A549 (cell line): ENCODE measurements around the gene C10orf90. TPM values are rescaled to one million over a fixed set of nuclear protein-coding genes. Genes with fewer than 3 reads are reported as not detected.

Experiments
- ATAC-seq, 2 experiments: fragments of 200-7000 bp in 1 of 2; fragments of >200 bp in 1 of 2; cut with Nextera tagmentation in 1 of 2; cut with Tn5 transposase in 1 of 2; 3 replicates each; pipeline versions ENCODE4 v1.8.0 to v1.9.1; 2018 to 2020; ENCODE audit warnings: mild to moderate bottlenecking in 1 of 2, moderate library complexity in 1 of 2
- CTCF ChIA-PET: fragments of 300-600 bp; sonication (Branson Sonifier 250); formaldehyde crosslinking; extraction: SDS; loops from one replicate; lab custom pipeline; 2021; ENCODE audit warnings: antibody characterized with exemption, inconsistent platforms; lab: Yijun Ruan, JAX
- POLR2A ChIA-PET: fragments of 350-600 bp; formaldehyde crosslinking; extraction: SDS; loops from one replicate; lab custom pipeline; 2021; ENCODE audit warnings: antibody characterized with exemption, inconsistent platforms; lab: Yijun Ruan, JAX
- DNase-seq, 2 experiments: peaks; one replicate each; pipeline versions ENCODE4 v3.0.0 to v3.0.0-alpha.2; 2011 to 2016; ENCODE audit warnings: low read depth in 1 of 2, low spot score in 1 of 2
- FAIRE-seq: peaks from 2 replicates; lab custom pipeline; 2011; peaks lifted over from hg19 to GRCh38; lab: Jason Lieb, UNC
- H3K27ac ChIP-seq, 2 experiments: fragments of >200 bp; sonication (Bioruptor Twin); formaldehyde crosslinking; 3 replicates each; pipeline ENCODE4 v1.5.1; 2016 to 2017
- H3K4me1 ChIP-seq: fragments of >200 bp; sonication (Bioruptor Twin); formaldehyde crosslinking; 3 replicates; pipeline ENCODE4 v1.6.1; 2016
- H3K4me2 ChIP-seq: fragments of >200 bp; sonication (Bioruptor Twin); formaldehyde crosslinking; 3 replicates; pipeline ENCODE4 v1.6.1; 2016
- H3K4me3 ChIP-seq: fragments of >200 bp; sonication (Bioruptor Twin); formaldehyde crosslinking; 3 replicates; pipeline ENCODE4 v1.5.1; 2016
- H3K9me3 ChIP-seq: fragments of >200 bp; sonication (Bioruptor Twin); formaldehyde crosslinking; 3 replicates; pipeline ENCODE4 v1.6.1; 2016
- BCL3 ChIP-seq: fragments of >200 bp; sonication (Bioruptor Twin); formaldehyde crosslinking; IDR thresholded peaks from 3 replicates; pipeline ENCODE4 v1.6.1; 2016
- BHLHE40 ChIP-seq: IDR thresholded peaks from 2 replicates; pipeline ENCODE4 v1.6.1; 2012; ENCODE audit warnings: low read depth, low read length, inconsistent platforms
- CBX8 ChIP-seq: fragments of 200-600 bp; sonication (generic); IDR thresholded peaks from 2 replicates; pipeline ENCODE4 v1.6.1; 2016
- CEBPB ChIP-seq, 2 experiments: fragments of >200 bp in 1 of 2; sonication (Bioruptor Twin) in 1 of 2; formaldehyde crosslinking in 1 of 2; IDR thresholded peaks; 2 replicates each; pipeline ENCODE4 v1.6.1; 2012 to 2016
- CHD4 ChIP-seq: fragments of 200-600 bp; sonication (generic); IDR thresholded peaks from 2 replicates; pipeline ENCODE4 v1.6.1; 2016; ENCODE audit warnings: antibody characterized with exemption, mild to moderate bottlenecking, borderline replicate concordance
- CTCF ChIP-seq: fragments of >200 bp; sonication (Bioruptor Twin); formaldehyde crosslinking; IDR thresholded peaks from 3 replicates; pipeline ENCODE4 v1.5.1; 2016
- E2F6 ChIP-seq: IDR thresholded peaks from 2 replicates; pipeline ENCODE4 v1.6.1; 2012; ENCODE audit warnings: low read depth, borderline replicate concordance
- EHMT2 ChIP-seq: fragments of 200-600 bp; sonication (generic); IDR thresholded peaks from 2 replicates; pipeline ENCODE4 v1.6.1; 2016; ENCODE audit warnings: antibody characterized with exemption, low read depth, mild to moderate bottlenecking, moderate library complexity
- FOSL2 ChIP-seq, 2 experiments: fragments of 450-650 bp in 1 of 2; fragments of >200 bp in 1 of 2; sonication (Bioruptor Twin) in 1 of 2; formaldehyde crosslinking; IDR thresholded peaks; 2 replicates each; pipeline versions ENCODE4 v1.5.0 to v1.6.1; 2016 to 2020; ENCODE audit warnings: mild to moderate bottlenecking in 1 of 2, moderate library complexity in 1 of 2
- FOXS1 ChIP-seq: fragments of 250-450 bp; sonication (Bioruptor Pico); IDR thresholded peaks from 2 replicates; pipeline ENCODE4 v1.5.0; 2020; ENCODE audit warnings: mild to moderate bottlenecking, moderate library complexity
- HES2 ChIP-seq: fragments of >200 bp; sonication (Bioruptor Twin); formaldehyde crosslinking; IDR thresholded peaks from 2 replicates; pipeline ENCODE4 v1.6.1; 2016
- HMGXB4 ChIP-seq: fragments of 250-450 bp; sonication (Bioruptor Pico); IDR thresholded peaks from 2 replicates; pipeline ENCODE4 v1.5.0; 2021; ENCODE audit warnings: mild to moderate bottlenecking, moderate library complexity, borderline replicate concordance
- HOXB13 ChIP-seq: fragments of 250-450 bp; sonication (Bioruptor Pico); IDR thresholded peaks from 2 replicates; pipeline ENCODE4 v1.5.0; 2020; ENCODE audit warnings: low read depth, mild to moderate bottlenecking, moderate library complexity
- MYC ChIP-seq: IDR thresholded peaks from 2 replicates; pipeline ENCODE4 v1.6.1; 2012; ENCODE audit warnings: mild to moderate bottlenecking, inconsistent platforms, low read length, improper control_type of control experiment, borderline replicate concordance
- RARB ChIP-seq: fragments of 250-450 bp; sonication (Bioruptor Pico); IDR thresholded peaks from 2 replicates; pipeline ENCODE4 v1.8.0; 2021; ENCODE audit warnings: mild to moderate bottlenecking, moderate library complexity
- RFX5 ChIP-seq: fragments of 450-650 bp; IDR thresholded peaks from 2 replicates; pipeline ENCODE4 v1.7.1; 2014; ENCODE audit warnings: antibody characterized with exemption, mild to moderate bottlenecking, moderate library complexity
- RNF2 ChIP-seq: fragments of 200-600 bp; sonication (generic); IDR thresholded peaks from 2 replicates; pipeline ENCODE4 v1.6.1; 2016; ENCODE audit warnings: low read depth, mild to moderate bottlenecking, antibody characterized with exemption, moderate library complexity, borderline replicate concordance
- SMC3 ChIP-seq: fragments of >200 bp; sonication (Bioruptor Twin); formaldehyde crosslinking; IDR thresholded peaks from 3 replicates; pipeline ENCODE4 v1.6.1; 2018; ENCODE audit warnings: inconsistent platforms
- TFCP2L1 ChIP-seq: fragments of 250-450 bp; sonication (Bioruptor Pico); IDR thresholded peaks from 2 replicates; pipeline ENCODE4 v1.5.0; 2021; ENCODE audit warnings: mild to moderate bottlenecking
- ZC3H11A ChIP-seq: fragments of 450-650 bp; IDR thresholded peaks from 2 replicates; pipeline ENCODE4 v1.6.1; 2014; ENCODE audit warnings: antibody characterized with exemption, mild to moderate bottlenecking
- ZFP36 ChIP-seq: fragments of 450-650 bp; IDR thresholded peaks from 2 replicates; pipeline ENCODE4 v1.6.1; 2014; ENCODE audit warnings: borderline replicate concordance; ENCODE audit not compliant: partially characterized antibody
- WGBS: methylation state at CpG from one replicate; pipeline ENCODE4 v1.1.6; 2017; ENCODE audit errors: missing lambda C conversion rate; 5-methylcytosine and 5-hydroxymethylcytosine counted together
- polyA plus RNA-seq, 4 experiments: library from polyadenylated mRNA; depleted of rRNA in 3 of 4; stranded (reverse); fragments of >200 nt; fragmentation: RNase III in 1 of 4; extraction: RNeasy Plus Mini Kit Qiagen cat#74134 plus additional on column Dnase treatment in 1 of 4; gene quantifications; 2 replicates in 3 of 4; 3 replicates in 1 of 4; pipeline ENCODE4 v1.2.3, GENCODE V29; 2011 to 2017

C10orf90 gene
- polyA plus RNA-seq, 2 of the 4 experiments (the other 2 are of a cell fraction) = 0.70 to 2.0 TPM

GRCh38 chr10:126397640-126398382 is 272.7 kb downstream of the C10orf90 start (continued):
- TF ChIP-seq BCL3 (0 out of 3 replicates have a peak, but pooled peaks have one; percentile 64), SMC3 (peak; percentile 36; the same call in 2 of the 3 replicates), MYC (no peak), E2F6 (no peak), BHLHE40 (no peak), ZFP36 (no peak), FOSL2 (IDR thresholded peaks at IDR 0.05) (peak; percentile 59), FOSL2 (CRISPR knock-in tag; IDR thresholded peaks at IDR 0.05) (peak; percentile 72), RFX5 (no peak), TFCP2L1 (CRISPR knock-in tag) (no peak)

- Histone ChIP-seq H3K4me2 (peak overlapping the region; percentile 61; the same call in 1 of the 3 replicates), H3K4me3 (no peak overlapping the region), H3K9me3 (no peaks in the 10 kb centered on the region), H3K27ac (peak overlapping the region; percentile 56 to 84), H3K4me1 (peaks cover 22% of the 10 kb centered on the region)
- WGBS = 64% methylated on average over 3 of the region's 3 CpGs
- ChIA-PET CTCF (interaction anchor here (1.0 kb wide), 1 partner anchor 463 kb away, joined by 3 read pairs; no protein-coding TSS in a partner anchor), POLR2A (no interaction called here)
- TF ChIP-seq CEBPB (IDR thresholded peaks at IDR 0.05) (no peak), FOXS1 (no peak), FOSL2 (IDR thresholded peaks at IDR 0.05) (no peak), FOSL2 (CRISPR knock-in tag; IDR thresholded peaks at IDR 0.05) (no peak), ZC3H11A (no peak), EHMT2 (no peak), CBX8 (no peak), HMGXB4 (no peak), CTCF (no peak), HOXB13 (CRISPR knock-in tag) (no peak), RARB (CRISPR knock-in tag) (no peak)
- FAIRE-seq (no peak), ATAC-seq (no peak), DNase-seq (no peak)
These were observed 273.3 kb downstream of the C10orf90 start for GRCh38 chr10:126397156-126397555.

GRCh38 chr10:126394948-126395347 is 275.5 kb downstream of the C10orf90 start:
- H3K4me2 ChIP-seq = no peak overlapping the region
- no peak for DNase-seq
- FAIRE-seq = no peak
- H3K9me3 ChIP-seq = no peaks in the 10 kb centered on the region
- H3K4me1 ChIP-seq = peaks cover 22% of the 10 kb centered on the region
- H3K27ac ChIP-seq = peak overlapping the region in 1 of 2 experiments; percentile 84; a peak in 3 of 6 replicates
- TF ChIP-seq RNF2 = no peak
- TF ChIP-seq CHD4 = no peak
- no peak for TF ChIP-seq HES2
- CTCF ChIA-PET = interaction anchor here (1.2 kb wide), 1 partner anchor 109 kb away, joined by 7 read pairs; no protein-coding TSS in a partner anchor
- 72% methylated on average over 2 of the region's 2 CpGs for WGBS
- POLR2A ChIA-PET = no interaction called here
- H3K4me3 ChIP-seq = no peak overlapping the region
- no peak for ATAC-seq
